Measurements from ENCODE around the gene TFB2M. TPM values are rescaled to one million over a fixed set of nuclear protein-coding genes. Genes with fewer than 3 reads are reported as not detected.

Gene TFB2M
- total RNA-seq, 1 experiment from 2014 or later: 52.0 TPM

- TF ChIP-seq, protein P1, sequence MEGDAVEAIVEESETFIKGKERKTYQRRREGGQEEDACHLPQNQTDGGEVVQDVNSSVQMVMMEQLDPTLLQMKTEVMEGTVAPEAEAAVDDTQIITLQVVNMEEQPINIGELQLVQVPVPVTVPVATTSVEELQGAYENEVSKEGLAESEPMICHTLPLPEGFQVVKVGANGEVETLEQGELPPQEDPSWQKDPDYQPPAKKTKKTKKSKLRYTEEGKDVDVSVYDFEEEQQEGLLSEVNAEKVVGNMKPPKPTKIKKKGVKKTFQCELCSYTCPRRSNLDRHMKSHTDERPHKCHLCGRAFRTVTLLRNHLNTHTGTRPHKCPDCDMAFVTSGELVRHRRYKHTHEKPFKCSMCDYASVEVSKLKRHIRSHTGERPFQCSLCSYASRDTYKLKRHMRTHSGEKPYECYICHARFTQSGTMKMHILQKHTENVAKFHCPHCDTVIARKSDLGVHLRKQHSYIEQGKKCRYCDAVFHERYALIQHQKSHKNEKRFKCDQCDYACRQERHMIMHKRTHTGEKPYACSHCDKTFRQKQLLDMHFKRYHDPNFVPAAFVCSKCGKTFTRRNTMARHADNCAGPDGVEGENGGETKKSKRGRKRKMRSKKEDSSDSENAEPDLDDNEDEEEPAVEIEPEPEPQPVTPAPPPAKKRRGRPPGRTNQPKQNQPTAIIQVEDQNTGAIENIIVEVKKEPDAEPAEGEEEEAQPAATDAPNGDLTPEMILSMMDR (IDR thresholded peaks at IDR 0.05; ENCODE audit: unreplicated experiment): no peak
- intact Hi-C loops (cut with micrococcal nuclease): no loop called here
Measured at GRCh38 chr1:246517391-246517790, 48.7 kb downstream of the TFB2M start.

GRCh38 chr1:246516126-246516525 is 49.9 kb downstream of the TFB2M start:
- Mint-ChIP-seq H3K27ac (ENCODE audit: low read depth, unreplicated experiment) (no peak overlapping the region), H3K9me3 (ENCODE audit: unreplicated experiment) (peaks cover 21% of the 10 kb centered on the region), H3K27me3 (ENCODE audit: insufficient read depth, unreplicated experiment) (no peaks in the 10 kb centered on the region), H3K36me3 (ENCODE audit: insufficient read depth, unreplicated experiment) (no peaks in the 10 kb centered on the region), H3K4me3 (ENCODE audit: unreplicated experiment) (no peak overlapping the region), H3K4me1 (ENCODE audit: insufficient read depth, unreplicated experiment) (no peaks in the 10 kb centered on the region)
- BruUV-seq (replicated peaks): no TSS peak
- intact Hi-C loops (cut with micrococcal nuclease): no loop called here
- TF ChIP-seq, protein P1 (IDR thresholded peaks at IDR 0.05; ENCODE audit: unreplicated experiment): no peak
- ChIA-PET CTCF (interaction anchor here (0.5 to 1.3 kb wide), 3 partner anchors 21 to 174 kb away, joined by 3 to 4 read pairs (median 3); no protein-coding TSS in a partner anchor), POLR2A (interaction anchor here (1.2 kb wide), 1 partner anchor 9 kb away, joined by 6 read pairs; the partner anchor contains the start of gene SMYD3)
- DNase-seq (ENCODE audit: unreplicated experiment): no peak

More at GRCh38 chr1:246517391-246517790, 48.7 kb downstream of the TFB2M start:
- Mint-ChIP-seq H3K4me1 (ENCODE audit: insufficient read depth, unreplicated experiment) (no peaks in the 10 kb centered on the region), H3K27me3 (ENCODE audit: insufficient read depth, unreplicated experiment) (no peaks in the 10 kb centered on the region), H3K9me3 (ENCODE audit: unreplicated experiment) (peaks cover 21% of the 10 kb centered on the region), H3K36me3 (ENCODE audit: insufficient read depth, unreplicated experiment) (no peaks in the 10 kb centered on the region), H3K4me3 (ENCODE audit: unreplicated experiment) (no peak overlapping the region), H3K27ac (ENCODE audit: low read depth, unreplicated experiment) (no peak overlapping the region)
- ChIA-PET POLR2A (interaction anchor here (1.2 kb wide), 1 partner anchor 48 kb away, joined by 4 read pairs; no protein-coding TSS in a partner anchor), CTCF (interaction anchor here (0.7 to 1.2 kb wide), 2 partner anchors 19 to 25 kb away, joined by 3 read pairs; no protein-coding TSS in a partner anchor)
- BruUV-seq (replicated peaks): no TSS peak
- no peak for DNase-seq (ENCODE audit: unreplicated experiment)

DNA sequence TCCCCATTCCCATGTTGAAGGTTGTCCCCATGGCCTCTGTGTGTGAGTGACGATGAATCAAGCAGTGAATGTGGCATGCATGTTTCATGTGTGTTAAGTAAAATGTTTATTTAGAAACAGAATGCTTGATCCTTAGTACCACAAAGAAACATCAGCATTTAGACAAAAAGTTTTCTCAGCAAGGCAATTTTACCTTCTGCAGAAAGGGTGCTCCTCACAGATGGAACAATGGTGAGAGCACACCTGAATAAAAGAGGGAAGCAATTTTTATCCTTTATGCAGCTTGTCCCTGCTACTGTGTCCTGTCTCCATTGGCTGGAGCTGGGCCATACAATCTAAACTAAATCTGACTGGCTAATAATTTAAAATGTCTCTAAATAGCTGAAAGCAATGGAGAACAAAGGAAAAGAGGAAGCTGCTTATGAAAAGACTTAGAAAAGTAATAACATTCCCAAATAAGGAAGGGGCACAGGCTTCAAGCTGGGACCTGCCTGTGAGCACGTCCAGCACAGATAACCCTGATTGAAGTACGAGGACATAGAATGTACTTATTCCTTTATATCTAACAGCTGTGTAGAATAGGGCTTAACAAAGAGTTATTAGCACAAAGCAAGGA is 50.6 kb downstream of the TFB2M start:
- ChIA-PET CTCF (interaction anchor here (1.3 kb wide), 1 partner anchor 175 kb away, joined by 3 read pairs; no protein-coding TSS in a partner anchor), POLR2A (interaction anchor here (0.7 to 1.2 kb wide), 2 partner anchors 9 to 1335 kb away, joined by 3 to 6 read pairs; partner anchors contain the start of gene SMYD3)
- TF ChIP-seq, protein P1 (IDR thresholded peaks at IDR 0.05; ENCODE audit: unreplicated experiment): no peak
- Mint-ChIP-seq H3K27ac (ENCODE audit: low read depth, unreplicated experiment) (no peak overlapping the region), H3K4me3 (ENCODE audit: unreplicated experiment) (no peak overlapping the region), H3K36me3 (ENCODE audit: insufficient read depth, unreplicated experiment) (no peaks in the 10 kb centered on the region), H3K27me3 (ENCODE audit: insufficient read depth, unreplicated experiment) (no peaks in the 10 kb centered on the region), H3K9me3 (ENCODE audit: unreplicated experiment) (peaks cover 21% of the 10 kb centered on the region), H3K4me1 (ENCODE audit: insufficient read depth, unreplicated experiment) (no peaks in the 10 kb centered on the region)
- BruUV-seq (replicated peaks): no TSS peak
- intact Hi-C loops (cut with micrococcal nuclease): no loop called here
- no peak for DNase-seq (ENCODE audit: unreplicated experiment)

DNA sequence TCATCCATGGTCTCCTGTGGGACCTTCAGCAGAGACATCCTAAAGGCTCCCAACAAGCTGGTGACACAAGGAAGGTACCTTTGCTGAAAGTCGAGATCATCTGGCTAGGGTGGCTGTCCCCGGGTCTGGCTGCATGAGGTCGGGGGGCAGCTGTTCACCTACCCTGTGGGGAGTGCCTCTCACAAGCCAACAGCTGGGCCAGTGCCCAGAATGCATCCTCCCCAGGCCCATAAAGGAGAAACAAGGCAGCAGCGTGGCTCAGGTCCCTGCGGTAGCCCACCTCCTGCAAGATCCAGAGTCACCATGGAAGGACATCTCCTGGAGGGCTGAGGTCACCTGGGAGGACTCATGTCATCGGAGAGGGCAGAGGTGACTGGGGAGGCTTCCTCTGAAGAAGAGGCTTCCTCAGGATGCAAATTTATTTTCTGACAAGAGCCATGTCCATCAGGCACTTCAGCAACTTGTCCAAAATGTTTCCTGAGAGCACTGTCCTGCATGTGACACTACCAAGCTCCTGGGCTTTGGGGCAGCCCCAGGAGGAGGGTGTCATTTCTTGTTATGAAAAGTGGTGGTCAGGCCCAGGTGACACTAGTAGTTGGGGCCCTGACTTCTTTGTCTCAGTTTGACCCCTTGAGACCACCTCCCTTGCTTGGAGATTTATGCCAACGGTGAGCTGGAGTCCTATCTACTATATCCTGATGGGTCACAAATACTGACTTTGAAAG is 52.3 kb downstream of the TFB2M start:
- H3K27me3 Mint-ChIP-seq (ENCODE audit: insufficient read depth, unreplicated experiment): no peaks in the 10 kb centered on the region
- no TSS peak for BruUV-seq (replicated peaks)
- POLR2A ChIA-PET: no interaction called here
- CTCF ChIA-PET: interaction anchor here (0.6 to 1.2 kb wide), 2 partner anchors 16 to 145 kb away, joined by 3 to 5 read pairs; no protein-coding TSS in a partner anchor
- DNase-seq (ENCODE audit: unreplicated experiment): no peak
- peaks cover 21% of the 10 kb centered on the region for H3K9me3 Mint-ChIP-seq (ENCODE audit: unreplicated experiment)
- TF ChIP-seq, protein P1 (IDR thresholded peaks at IDR 0.05; ENCODE audit: unreplicated experiment): no peak
- H3K27ac Mint-ChIP-seq (ENCODE audit: low read depth, unreplicated experiment): no peak overlapping the region
- H3K4me1 Mint-ChIP-seq (ENCODE audit: insufficient read depth, unreplicated experiment): no peaks in the 10 kb centered on the region
- H3K4me3 Mint-ChIP-seq (ENCODE audit: unreplicated experiment): no peak overlapping the region
- intact Hi-C loops (cut with micrococcal nuclease): no loop called here
- H3K36me3 Mint-ChIP-seq (ENCODE audit: insufficient read depth, unreplicated experiment): no peaks in the 10 kb centered on the region

Data from MCF 10A (cell line).